GM21528 (cell line): ENCODE measurements around the gene RTL9.
A peak's percentile ranks its signal among the peaks of the same experiment; 100 is the strongest.

Experiments
- ATAC-seq: cut with Tn5 transposase; IDR thresholded peaks from one replicate; pipeline ENCODE4 v1.9.1; 2021; ENCODE audit warnings: mild to moderate bottlenecking, moderate library complexity; ENCODE audit not compliant: unreplicated experiment, low FRiP score

The RTL9 gene

DNA sequence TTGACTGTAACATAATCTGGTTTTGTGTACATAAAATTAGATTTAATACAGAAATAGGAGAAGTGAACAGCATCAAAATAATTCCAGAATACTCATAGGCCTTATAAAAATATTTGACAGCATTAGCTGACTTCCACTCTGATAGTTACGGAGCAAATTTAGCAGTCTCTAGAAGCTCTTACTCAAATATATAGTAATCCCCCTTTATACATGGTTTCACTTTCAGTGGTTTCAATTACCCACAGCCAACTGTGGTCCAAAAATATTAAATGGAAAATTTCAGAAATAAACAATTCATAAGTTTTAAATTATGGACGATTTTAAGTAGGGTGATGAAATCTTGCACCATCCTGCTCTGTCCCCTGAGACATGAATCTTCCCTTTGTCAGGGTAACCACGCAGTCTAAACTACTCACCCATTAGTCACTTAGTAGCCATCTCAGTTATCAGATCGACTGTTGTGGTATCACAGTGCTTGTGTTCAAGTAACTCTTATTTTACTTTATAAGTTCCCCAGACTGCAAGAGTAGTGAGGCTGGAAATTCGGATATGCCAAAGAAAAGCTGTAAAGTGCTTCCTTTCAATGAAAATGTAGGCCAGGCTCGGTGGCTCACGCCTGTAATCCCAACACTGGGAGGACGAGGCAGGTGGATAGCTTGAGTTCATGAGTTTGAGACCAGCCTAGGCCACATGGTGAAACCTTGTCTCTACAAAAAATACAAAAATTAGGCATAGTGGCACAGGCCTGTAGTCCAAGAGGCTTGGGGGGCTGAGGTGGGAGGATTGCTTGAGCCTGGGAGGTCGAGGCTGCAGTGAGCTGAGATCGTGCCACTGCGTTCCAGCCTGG is 17.2 kb upstream of the RTL9 start:
- ATAC-seq: peak; percentile 73

DNA sequence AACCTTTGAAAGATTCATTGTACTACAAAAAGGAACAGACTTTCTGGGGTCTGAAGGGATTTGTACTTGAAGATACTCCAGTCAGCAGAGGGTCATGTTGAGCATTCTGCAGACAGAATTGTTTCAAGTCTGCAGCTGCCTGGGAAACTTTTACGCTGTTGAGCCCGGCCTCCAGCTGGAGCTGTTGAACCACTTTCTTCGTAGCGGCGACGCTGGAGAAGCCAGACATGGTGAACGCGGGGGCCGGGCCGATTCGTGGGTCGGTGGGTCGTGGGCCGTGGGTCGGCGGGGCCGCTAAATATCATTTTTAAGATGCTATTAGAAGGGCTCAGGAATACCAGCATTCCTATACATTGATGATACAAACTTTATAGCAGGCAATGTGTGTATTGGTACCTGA is 12.0 kb upstream of the RTL9 start:
- no peak for ATAC-seq

DNA sequence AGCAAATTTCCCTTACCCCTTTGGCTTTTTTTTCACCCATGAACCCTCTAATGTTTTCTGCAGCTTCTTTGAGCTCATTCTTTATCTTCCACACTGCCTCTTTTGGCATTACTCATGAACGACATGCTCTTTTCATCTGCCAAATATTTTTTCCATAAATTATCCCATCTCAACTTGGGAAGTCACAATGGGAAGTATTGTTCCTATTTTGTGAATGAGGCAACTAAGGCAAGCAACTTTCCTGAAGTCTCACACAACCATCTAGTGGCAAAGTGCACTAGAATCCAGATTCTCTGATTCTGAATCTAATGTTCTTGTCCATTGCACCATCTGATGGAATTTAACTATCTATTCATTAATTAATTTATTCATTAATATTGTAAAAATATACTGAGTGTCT is 625 bp downstream of the RTL9 start:
- no peak for ATAC-seq

DNA sequence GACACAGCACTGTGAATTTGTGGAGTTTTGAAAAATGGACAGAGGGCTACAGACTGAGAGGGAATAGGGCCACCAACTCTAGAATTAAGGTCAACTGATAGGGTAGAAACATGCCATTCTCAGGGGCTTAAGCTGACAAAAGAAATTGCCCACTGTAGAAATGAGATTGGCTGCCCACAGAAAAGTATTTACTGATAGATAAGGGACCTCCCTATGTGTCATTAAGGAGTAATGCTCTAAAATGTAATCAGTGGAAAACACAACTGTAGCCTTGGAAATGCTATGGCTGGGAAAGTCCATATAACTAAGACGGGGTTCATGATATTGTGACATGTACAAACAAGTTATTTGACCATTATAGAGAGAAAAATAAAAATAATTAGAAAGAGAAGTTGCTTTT is 4.6 kb downstream of the RTL9 start:
- no peak for ATAC-seq

DNA sequence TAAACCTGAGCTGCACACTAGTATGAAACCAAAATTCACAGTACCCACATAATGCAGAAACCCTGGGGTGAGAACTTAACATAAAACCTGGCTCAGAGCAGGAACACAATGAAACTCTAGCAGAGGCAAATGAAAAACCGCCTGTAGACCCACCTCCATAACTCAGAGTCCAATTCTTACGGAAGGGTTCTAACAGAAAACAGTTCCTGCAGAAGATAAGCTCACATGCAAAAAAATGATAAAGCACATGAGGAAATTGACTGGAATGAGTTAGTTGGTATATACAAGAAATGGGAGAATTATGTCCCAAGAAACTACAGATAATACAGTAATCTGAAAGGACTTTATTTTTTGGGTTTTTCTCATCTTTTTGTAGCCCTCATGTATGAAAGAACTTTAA is 14.7 kb downstream of the RTL9 start:
- no peak for ATAC-seq

DNA sequence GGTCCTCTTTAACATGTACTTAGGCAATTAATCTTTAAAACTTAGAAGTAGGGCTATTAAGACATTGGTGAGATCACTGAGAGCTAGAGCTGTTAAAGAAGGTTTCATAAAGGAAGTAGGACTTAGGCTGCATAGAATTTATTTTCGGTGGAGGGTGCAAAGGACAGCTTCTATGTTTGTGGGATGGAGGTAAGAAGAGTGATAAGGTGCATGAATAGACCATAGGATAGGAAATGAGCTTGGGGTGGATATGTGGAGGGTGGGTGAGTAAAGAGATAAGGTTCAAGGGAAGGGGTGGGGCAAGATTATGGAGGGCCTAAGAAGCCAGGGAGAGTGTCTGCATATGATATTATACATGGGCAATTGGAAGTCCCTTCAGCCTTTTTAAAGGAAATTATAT is 15.9 kb downstream of the RTL9 start:
- ATAC-seq: no peak

DNA sequence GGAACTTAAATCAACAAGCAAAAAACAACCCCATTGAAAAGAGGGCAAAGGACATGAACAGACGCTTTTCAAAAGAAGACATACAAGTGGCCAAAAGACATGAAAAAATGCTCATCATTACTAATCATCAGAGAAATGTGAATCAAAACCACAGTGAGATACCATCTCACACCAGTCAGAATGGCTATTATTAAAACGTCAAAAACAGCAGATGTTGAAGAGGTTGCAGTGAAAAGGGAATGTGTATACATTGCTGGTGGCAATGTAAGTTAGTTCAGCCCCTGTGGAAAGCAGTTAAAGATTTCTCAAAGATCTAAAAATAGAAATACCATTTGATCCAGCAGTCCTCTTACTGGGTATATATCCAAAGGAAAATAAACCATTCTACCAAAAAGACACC is 22.6 kb downstream of the RTL9 start:
- ATAC-seq: no peak

DNA sequence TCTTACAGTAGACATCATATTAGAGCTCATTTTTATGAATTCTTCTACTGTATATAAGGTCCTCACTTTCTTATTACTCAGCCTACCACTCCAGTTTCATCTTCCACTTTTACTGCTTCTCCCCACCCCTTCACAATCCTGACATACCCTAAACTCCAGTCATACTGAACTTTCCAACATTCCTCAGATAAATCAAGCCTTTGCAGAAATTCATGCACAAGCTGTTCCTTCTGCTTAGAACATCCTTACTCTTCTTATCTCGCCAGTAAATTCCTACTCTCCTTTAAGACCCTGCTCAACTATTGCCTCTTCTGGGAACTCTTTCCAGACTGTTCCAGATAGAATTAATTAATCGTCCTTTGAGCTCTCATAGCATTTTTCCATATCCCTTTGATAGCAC is 24.8 kb downstream of the RTL9 start:
- no peak for ATAC-seq

DNA sequence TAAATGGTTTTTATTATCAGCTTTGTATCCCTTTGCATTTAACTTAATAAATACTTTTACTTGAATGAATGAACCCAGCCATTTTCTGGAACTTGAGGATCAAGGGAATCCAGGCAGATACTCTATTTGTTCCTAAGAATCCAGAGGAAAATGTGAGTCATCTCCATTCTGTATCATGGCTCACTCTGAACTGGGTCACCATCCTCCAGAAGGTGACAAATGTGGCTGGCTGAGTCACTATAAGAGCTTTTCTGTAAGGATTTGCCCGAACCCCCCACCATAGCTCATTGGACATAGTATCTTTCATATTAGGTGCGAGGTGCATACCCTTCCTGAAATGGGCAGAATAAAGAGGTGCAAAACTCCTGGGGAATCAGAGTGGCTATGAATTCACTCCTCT is 25.8 kb downstream of the RTL9 start:
- no peak for ATAC-seq

DNA sequence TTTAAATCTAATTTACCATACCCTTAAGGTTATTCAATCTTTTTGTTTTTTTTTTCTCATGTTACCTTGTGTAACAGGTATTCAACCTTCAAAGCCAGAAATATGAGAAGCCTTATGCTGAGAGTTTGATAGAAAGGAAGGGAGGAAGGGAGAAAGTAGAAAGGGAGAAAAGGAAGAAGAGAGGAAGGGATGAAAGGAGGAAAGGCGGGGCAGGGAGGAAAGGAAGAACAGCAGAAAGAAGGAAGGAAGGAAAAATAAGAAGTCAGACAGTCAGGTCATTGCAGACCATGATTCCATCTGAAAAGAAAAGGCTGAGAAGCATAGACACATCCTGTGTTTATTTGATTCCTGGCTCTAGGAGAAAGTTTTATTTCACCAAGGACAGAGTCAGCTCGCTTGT is 30.9 kb downstream of the RTL9 start:
- ATAC-seq: no peak

DNA sequence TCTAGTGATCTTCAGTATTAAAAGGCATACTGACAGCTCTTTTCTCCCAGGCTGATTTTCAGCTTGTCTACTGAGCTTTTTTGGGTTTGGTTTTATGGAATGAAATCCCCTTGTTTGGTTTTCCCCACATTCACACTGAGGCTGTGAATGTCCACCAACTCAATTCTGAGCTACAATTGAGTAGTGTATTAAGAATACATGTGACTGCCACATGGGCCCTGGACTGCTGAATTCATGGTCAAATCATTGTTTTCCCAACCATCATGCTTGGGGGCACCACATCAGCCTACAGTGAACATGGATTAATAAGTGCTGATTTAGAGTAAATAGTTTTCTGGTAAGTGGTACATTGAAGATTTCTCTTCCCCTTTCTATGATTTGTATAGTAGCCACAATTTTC is 32.4 kb downstream of the RTL9 start:
- ATAC-seq: no peak

DNA sequence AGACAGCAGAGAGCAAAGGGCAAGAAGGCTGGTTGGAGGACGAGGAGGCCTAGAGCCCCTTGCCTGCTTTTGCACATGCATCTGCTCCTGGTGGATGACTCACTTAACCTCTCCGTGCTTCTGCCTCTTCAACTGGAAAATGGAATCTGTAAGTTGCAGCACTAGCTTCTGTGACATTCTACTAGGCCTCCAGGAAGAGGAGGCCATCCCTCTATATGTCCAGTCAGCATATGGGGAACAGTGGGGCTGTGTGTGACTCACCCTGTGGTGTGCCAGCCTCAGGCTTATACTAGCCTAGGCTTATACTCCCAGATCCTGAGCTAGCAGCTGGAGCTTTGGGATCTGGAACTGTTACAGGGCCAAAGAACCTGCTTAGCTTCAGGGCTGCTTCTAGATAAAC is 36.0 kb downstream of the RTL9 start:
- no peak for ATAC-seq

DNA sequence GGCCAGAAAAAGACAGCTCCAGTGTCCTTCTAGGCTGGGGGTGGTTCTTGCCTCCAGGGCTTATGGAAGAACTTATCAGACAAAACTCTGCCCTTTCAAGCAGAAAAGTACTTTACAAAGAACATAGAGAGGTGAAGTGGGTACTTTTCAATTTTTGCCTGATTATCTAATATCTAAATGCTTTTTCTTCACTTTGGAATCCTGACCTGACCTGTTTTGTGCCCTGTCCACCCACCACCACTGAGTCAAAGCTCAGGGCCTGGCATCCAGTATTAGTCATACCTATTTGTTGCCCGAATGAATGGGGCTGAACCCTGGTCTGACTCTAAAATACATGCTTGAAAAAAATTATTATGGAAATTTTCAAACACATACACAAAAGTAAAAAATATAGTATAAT is 37.2 kb downstream of the RTL9 start:
- no peak for ATAC-seq

DNA sequence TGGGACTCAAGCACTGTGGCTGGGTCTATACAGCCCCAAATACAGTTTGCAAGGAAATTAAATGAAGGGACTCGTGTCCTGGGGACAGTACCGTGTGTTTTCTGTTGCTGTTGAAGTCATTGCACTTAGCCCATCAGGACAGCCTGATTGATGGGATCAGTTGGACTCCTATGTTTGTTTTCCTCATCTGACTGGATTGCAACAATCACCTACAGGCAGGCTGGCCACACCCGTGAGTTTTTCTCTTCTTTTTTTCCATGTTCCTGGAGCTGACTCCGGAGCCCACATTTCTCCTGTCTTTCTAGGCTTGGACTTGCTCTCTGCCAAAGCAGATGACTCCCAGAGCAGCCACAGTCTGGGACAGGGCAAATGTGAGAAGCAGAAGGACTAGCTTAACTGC is 38.1 kb downstream of the RTL9 start:
- no peak for ATAC-seq

DNA sequence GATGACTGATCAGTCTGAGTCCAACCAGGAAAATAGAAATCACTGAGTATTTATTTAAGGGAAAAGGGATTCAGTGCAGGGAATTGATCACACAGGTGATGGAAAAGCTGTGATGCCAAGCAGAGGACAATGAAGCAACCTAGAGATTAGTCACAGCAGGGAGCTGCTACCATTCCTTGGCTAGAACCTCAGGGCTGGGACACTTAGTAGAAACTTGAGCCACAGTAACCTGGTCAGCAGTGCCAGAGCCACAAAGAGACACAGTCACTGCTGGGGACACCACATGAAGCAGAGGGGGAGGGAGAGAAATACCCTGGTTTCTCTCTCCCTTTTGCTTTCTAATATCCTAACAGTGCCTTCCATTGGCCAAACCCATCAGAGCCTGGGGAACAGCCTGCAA is 38.7 kb downstream of the RTL9 start:
- ATAC-seq: no peak

DNA sequence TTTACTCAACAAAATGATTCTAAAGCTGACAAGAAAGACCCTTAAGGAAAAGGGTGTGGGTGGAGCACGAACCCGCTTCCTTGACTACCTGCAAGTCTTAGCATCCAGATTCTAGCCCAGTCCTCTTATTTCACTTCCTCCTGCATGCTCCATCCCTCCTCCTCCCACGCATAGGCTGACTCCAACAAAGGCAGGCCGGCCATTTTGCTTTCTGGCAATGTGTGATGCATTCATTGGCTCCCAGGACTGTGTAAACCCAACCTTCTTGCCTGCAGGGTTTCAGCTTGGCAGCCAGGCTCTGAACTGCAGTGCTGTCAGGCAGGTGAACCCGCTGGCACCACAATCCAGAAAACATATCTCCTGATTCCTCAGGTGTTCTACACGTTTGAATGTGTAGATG is 39.3 kb downstream of the RTL9 start:
- ATAC-seq: no peak

DNA sequence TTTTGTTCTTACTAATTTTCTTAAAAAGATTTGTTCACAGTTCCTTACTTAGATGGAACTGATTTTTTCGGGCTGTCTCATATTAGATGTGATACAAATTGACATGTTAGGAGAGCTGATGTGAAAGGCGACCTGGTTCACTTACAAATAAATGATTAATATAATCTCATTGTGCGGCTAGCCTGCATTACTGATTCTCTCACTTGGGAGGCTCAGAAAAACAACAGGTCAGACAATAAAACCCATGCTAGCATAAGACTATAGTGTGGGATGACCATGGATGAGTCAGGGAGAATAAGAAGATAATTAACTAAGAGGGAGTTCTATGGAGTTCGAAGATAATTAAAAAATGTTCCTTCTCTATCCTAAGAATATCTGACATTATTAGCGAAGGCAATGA is 40.8 kb downstream of the RTL9 start:
- no peak for ATAC-seq

DNA sequence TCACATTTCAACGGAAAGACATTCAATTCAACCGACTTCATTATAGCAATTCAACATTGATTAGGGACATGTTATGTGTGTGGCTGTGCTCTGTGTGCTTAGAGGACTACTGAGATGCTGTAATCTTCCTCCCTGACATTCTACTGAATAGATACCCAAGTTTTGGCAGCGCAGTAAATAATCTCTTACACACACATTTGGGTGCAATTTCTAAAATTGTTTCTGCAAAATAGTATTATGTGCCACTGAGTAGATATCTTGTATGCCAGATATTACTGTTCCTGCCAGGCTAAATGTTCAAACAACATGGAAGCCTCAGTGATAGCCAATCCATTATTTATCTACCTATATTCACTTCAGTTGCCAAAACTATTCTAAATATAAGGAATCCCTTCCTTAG is 41.3 kb downstream of the RTL9 start:
- ATAC-seq: no peak

DNA sequence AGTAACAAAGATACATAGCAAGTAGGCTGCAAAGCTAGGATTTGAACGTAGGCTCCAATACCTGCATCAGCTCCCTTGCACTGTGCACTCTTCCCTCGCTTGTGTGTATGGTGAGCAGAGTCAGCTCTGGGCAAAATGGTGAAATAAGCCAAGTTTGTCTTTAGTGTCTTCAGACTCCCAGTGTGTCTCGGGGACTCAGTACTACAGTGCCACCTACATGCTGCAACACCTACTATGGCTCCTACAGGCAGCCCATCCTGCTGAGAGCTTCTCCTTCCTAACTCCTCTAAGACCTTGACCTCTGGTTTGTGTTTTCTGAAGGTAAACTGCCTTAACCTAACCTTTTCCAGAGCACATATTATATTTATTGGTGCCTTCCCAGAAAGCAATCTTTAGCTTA is 42.5 kb downstream of the RTL9 start:
- no peak for ATAC-seq

DNA sequence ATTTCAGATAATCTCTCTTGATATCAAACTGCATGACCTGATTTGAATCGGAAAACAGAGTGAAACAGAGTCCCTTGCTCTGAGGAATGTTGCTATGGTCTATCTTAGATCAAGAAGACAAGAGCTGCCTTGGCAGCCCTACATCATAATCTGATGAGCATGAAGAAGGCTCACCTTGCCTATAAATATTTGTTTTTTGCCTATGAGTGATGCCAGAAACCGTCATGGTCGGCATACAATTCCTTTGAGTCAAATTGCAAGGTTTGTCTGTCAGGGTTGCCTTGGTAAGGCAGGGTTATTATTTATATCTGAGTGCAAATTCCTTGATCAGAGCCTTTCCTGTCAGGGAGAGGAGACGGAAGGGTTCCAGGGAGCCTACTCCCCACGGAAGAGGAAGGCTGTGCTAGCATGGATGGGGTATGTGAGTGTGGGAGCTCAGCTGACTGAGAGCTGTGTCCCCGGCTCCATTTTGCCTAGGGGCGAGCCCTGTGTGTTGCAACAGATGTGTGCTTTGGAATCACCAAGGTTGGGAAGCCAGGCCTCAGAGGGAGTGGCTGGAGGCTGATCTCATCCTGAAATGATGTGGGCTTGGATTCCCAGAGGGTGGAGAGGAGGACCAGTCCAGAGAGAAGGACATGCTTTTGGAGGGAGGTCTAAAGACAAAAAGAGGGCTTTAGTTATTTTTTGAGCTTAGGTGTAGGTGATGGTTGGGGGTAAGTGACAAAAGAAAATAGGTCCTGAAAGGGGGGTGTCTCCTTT is 43.6 kb downstream of the RTL9 start:
- no peak for ATAC-seq

DNA sequence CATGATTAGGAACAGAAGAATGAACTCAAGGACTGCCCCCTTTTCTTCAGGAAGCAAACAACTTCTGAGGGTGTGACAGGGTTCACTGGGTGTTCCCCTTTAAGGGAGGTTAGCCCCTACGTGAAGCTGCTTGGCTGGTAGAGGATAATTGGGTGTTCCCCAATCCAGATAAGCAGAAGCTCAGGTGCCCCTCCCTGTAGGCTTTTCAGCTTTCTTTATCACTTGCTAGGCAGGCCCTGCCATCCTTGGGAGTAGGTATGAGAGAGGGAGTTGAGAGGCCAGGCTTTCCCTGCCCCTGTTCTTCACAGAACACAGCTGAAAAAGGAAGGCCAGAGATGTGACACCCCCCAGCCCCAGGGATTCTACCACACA is 44.2 kb downstream of the RTL9 start:
- ATAC-seq: no peak
